Neuronal stem cell (in vitro differentiated cells): Measurements from ENCODE around the gene CD4.

Experiments used
- DNase-seq: peaks from one replicate; pipeline ENCODE4 v3.0.0-alpha.2; 2013; ENCODE audit warnings: low spot score
- H2AFZ ChIP-seq: one replicate; pipeline ENCODE4 v1.6.1; 2013; ENCODE audit warnings: mild to moderate bottlenecking, low read length, inconsistent platforms
- H2AK5ac ChIP-seq: 2 replicates; pipeline ENCODE4 v1.6.1; 2013; ENCODE audit warnings: low read depth, mild to moderate bottlenecking, inconsistent platforms, low read length, moderate library complexity, mixed read lengths
- H2BK120ac ChIP-seq: 2 replicates; pipeline ENCODE4 v1.6.1; 2013; ENCODE audit warnings: low read depth, mild to moderate bottlenecking, inconsistent platforms, low read length, moderate library complexity, mixed read lengths
- H2BK12ac ChIP-seq: one replicate; pipeline ENCODE4 v1.6.1; 2013; ENCODE audit warnings: low read length, inconsistent platforms
- H2BK15ac ChIP-seq: 2 replicates; pipeline ENCODE4 v1.6.1; 2013; ENCODE audit warnings: mild to moderate bottlenecking, low read length, inconsistent platforms, mixed read lengths
- H2BK5ac ChIP-seq: one replicate; pipeline ENCODE4 v1.6.1; 2013; ENCODE audit warnings: inconsistent platforms, mild to moderate bottlenecking, low read length, moderate library complexity
- H3K14ac ChIP-seq: one replicate; pipeline ENCODE4 v1.6.1; 2013; ENCODE audit warnings: low read length, inconsistent platforms
- H3K18ac ChIP-seq: 2 replicates; pipeline ENCODE4 v1.6.1; 2013; ENCODE audit warnings: low read length, inconsistent platforms
- H3K23ac ChIP-seq: 2 replicates; pipeline ENCODE4 v1.6.1; 2013; ENCODE audit warnings: low read depth, mild to moderate bottlenecking, mixed read lengths, low read length, inconsistent platforms; ENCODE audit not compliant: poor library complexity
- H3K27ac ChIP-seq: replicated peaks from 3 replicates; pipeline ENCODE4 v1.5.1; 2013; ENCODE audit warnings: low read length, inconsistent platforms
- H3K27me3 ChIP-seq, 3 experiments: 2 replicates each; pipeline ENCODE4 v1.6.1; 2013; ENCODE audit warnings: low read length in 3 of 3, mild to moderate bottlenecking in 2 of 3, inconsistent platforms in 1 of 3, low read depth in 1 of 3, mixed read lengths in 1 of 3, moderate library complexity in 1 of 3; ENCODE audit not compliant: control insufficient read depth in 3 of 3, insufficient read depth in 3 of 3
- H3K36me3 ChIP-seq, 2 donors: replicated peaks in 1 of 2; 2 replicates each; pipeline ENCODE4 v1.6.1; 2013; ENCODE audit warnings: low read length in 2 of 2; ENCODE audit not compliant: control insufficient read depth in 2 of 2, insufficient read depth in 2 of 2
- H3K4ac ChIP-seq: 2 replicates; pipeline ENCODE4 v1.6.1; 2013; ENCODE audit warnings: inconsistent platforms, mild to moderate bottlenecking, low read length, moderate library complexity
- H3K4me1 ChIP-seq, 2 donors: 1 replicate in 1 of 2; 2 replicates in 1 of 2; pipeline ENCODE4 v1.6.1; 2013; ENCODE audit warnings: low read length in 2 of 2, low read depth in 1 of 2; ENCODE audit not compliant: control insufficient read depth in 2 of 2, insufficient read depth in 1 of 2
- H3K4me2 ChIP-seq: one replicate; pipeline ENCODE4 v1.6.1; 2013; ENCODE audit warnings: mild to moderate bottlenecking, low read length, inconsistent platforms; ENCODE audit not compliant: insufficient read depth, poor library complexity, severe bottlenecking
- H3K4me3 ChIP-seq, 2 donors: 2 replicates each; pipeline ENCODE4 v1.5.1; 2013; ENCODE audit warnings: low read length in 2 of 2, mild to moderate bottlenecking in 2 of 2, inconsistent platforms in 1 of 2, moderate library complexity in 1 of 2
- H3K79me1 ChIP-seq: one replicate; pipeline ENCODE4 v1.6.1; 2013; ENCODE audit warnings: low read depth, mild to moderate bottlenecking, inconsistent platforms, low read length, moderate library complexity
- H3K9ac ChIP-seq: one replicate; pipeline ENCODE4 v1.6.1; 2013; ENCODE audit warnings: mild to moderate bottlenecking, low read depth, low read length, inconsistent platforms; ENCODE audit not compliant: poor library complexity
- H3K9me3 ChIP-seq, 2 donors: replicated peaks in 1 of 2; 2 replicates each; pipeline versions ENCODE3 to v1.6.1; 2013; ENCODE audit warnings: low read length in 2 of 2, mild to moderate bottlenecking in 2 of 2, inconsistent platforms in 1 of 2, low read depth in 1 of 2, mixed read lengths in 1 of 2, moderate library complexity in 1 of 2; ENCODE audit not compliant: control insufficient read depth in 2 of 2, insufficient read depth in 1 of 2
- H4K8ac ChIP-seq: one replicate; pipeline ENCODE4 v1.6.1; 2013; ENCODE audit warnings: low read depth, mild to moderate bottlenecking, inconsistent platforms, low read length, moderate library complexity
- H4K91ac ChIP-seq: one replicate; pipeline ENCODE4 v1.6.1; 2013; ENCODE audit warnings: low read length, low read depth, mild to moderate bottlenecking, inconsistent platforms; ENCODE audit not compliant: poor library complexity
- WGBS, 2 donors: extraction: QIAGEN DNeasy Blood & Tissue Kit; methylation state at CpG; one replicate each; pipeline ENCODE4 v1.1.7; 2013; ENCODE audit warnings: missing lambda C conversion rate in 2 of 2, mixed read lengths in 1 of 2; ENCODE audit not compliant: insufficient read length in 2 of 2, insufficient replicate concordance in 1 of 2; ENCODE audit errors: extremely low coverage in 2 of 2; 5-methylcytosine and 5-hydroxymethylcytosine counted together

The CD4 gene

DNA sequence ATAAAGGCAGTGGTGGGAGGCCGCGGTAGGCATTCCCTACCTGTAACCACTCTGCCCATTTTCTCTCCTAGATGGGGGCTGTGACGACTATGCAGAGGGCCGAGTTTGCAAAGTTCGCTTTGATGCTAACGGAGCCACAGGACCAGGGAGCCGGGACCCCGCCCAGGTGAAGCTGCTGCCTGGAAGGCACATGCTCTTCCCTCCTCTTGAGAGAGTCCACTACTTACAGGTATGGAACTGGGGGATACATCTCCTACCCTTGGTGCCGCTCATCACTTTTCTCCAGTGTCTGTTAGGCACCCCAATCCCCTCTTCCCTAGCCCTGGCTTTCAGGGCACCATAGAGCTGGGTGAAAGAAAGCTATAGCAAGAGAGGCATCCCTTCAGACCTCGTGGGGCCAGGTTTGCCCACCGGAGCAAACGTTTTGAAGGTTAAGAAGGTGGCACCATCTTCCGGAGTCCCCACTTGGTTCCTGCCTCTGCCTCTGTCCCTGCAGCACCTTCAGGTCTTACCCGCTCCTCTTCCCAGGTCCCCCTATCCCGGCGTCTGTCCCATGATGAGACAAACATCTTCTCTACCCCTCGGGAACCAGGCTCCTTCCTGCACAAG lies 36.9 kb downstream of the CD4 start:
- H3K23ac ChIP-seq: no peak overlapping the region
- H3K4me2 ChIP-seq: no peak overlapping the region
- H3K14ac ChIP-seq: no peak overlapping the region
- peak overlapping the region; percentile 75 for H2BK5ac ChIP-seq
- H3K4me3 ChIP-seq: no peak overlapping the region
- DNase-seq: no peak
- no peak overlapping the region for H3K4ac ChIP-seq
- H3K9ac ChIP-seq: no peak overlapping the region
- no peak overlapping the region for H3K18ac ChIP-seq
- H2BK120ac ChIP-seq: peak overlapping the region; percentile 77
- peaks cover 31% of the 10 kb centered on the region for H3K79me1 ChIP-seq
- no peak overlapping the region for H4K8ac ChIP-seq
- no peak overlapping the region for H3K27ac ChIP-seq
- H3K27me3 ChIP-seq: no peaks in the 10 kb centered on the region
- WGBS, 2 donors: no CpG with 5 or more reads among the region's 17 CpGs
- peaks cover 16 to 18% of the 10 kb centered on the region in 2 donors for H3K36me3 ChIP-seq
- H2AK5ac ChIP-seq: peak overlapping the region; percentile 96
- H2BK15ac ChIP-seq: peak overlapping the region; percentile 82
- peak overlapping the region; percentile 57 for H4K91ac ChIP-seq
- H3K4me1 ChIP-seq: peaks cover 21 to 34% of the 10 kb centered on the region in 2 donors
- no peak overlapping the region for H2AFZ ChIP-seq
- peaks cover 0 to 3% of the 10 kb centered on the region in 2 donors for H3K9me3 ChIP-seq
- H2BK12ac ChIP-seq: no peak overlapping the region

DNA sequence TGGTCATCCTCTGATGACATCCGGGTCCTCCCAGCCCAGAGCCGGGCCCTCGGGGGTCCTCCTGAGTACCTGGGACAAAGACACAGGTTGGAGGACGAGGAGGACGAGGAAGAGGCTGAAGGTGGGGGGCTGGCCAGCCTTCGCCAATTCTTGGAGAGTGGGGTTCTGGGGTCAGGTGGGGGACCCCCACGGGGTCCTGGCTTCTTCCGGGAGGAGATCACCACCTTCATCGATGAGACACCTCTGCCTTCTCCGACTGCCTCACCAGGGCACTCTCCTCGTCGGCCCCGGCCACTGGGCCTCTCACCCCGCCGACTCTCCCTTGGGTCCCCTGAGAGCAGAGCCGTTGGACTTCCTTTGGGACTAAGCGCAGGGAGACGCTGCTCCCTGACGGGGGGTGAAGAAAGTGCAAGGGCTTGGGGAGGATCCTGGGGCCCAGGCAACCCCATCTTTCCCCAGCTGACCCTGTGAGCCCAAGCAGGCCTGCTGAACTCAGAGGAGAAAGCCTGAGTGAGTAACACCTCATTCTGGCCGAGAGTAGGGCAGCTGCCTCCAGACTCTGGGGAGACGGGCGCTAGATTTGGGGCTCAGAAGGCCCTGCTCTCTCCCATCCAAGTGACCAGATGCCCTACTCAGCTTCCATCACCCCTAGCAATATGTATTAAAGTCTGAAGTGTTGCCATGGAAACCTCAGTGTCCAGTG lies 37.6 kb downstream of the CD4 start:
- Histone ChIP-seq H3K18ac (peak overlapping the region; percentile 63), H4K91ac (no peak overlapping the region), H2AK5ac (peak overlapping the region; percentile 96), H2BK5ac (peak overlapping the region; percentile 75), H4K8ac (no peak overlapping the region), H3K27ac (peak overlapping the region; percentile 83), H3K27me3 (no peaks in the 10 kb centered on the region), H2BK12ac (peak overlapping the region; percentile 75), H3K4me1 (peaks cover 20 to 33% of the 10 kb centered on the region in 2 donors), H2AFZ (no peak overlapping the region), H3K23ac (no peak overlapping the region), H3K4me3 (no peak overlapping the region), H3K14ac (no peak overlapping the region), H3K9ac (peak overlapping the region; percentile 64), H3K79me1 (peaks cover 36% of the 10 kb centered on the region), H3K4ac (peak overlapping the region; percentile 71), H3K9me3 (peaks cover 0 to 3% of the 10 kb centered on the region in 2 donors), H2BK15ac (peak overlapping the region; percentile 82), H3K36me3 (peaks cover 23 to 25% of the 10 kb centered on the region in 2 donors), H3K4me2 (peak overlapping the region; percentile 38), H2BK120ac (no peak overlapping the region)
- no peak for DNase-seq
- no CpG with 5 or more reads among the region's 22 CpGs for WGBS, 2 donors

DNA sequence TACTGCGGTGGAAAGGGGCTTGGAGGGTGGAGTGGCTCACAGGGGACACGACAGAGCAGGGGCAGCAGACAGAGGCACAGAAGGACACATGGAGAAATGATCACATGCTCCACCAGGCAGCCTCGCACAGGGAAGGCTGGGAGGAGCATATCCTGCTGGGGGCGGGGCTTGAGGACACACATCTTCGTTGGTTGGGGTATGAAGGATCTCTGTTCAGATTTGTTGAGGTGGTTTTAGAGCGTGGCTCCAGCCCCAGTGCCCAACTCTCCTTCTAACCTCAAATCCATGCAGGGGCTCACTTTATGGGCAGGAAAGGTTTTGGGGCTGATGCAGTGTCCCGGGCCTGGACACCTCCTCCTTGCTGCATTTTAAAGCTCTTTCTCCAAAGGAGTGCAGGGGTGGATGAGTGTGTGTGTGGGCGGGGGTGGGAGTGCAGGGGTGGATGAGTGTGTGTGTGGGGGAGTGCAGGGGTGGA lies 38.1 kb downstream of the CD4 start:
- Histone ChIP-seq H4K8ac (no peak overlapping the region), H2BK12ac (peak overlapping the region; percentile 75), H3K27ac (peak overlapping the region; percentile 83), H3K79me1 (peaks cover 36% of the 10 kb centered on the region), H3K4ac (peak overlapping the region; percentile 71), H2BK15ac (peak overlapping the region; percentile 82), H2AK5ac (peak overlapping the region; percentile 96), H3K9me3 (peaks cover 0 to 3% of the 10 kb centered on the region in 2 donors), H2BK5ac (no peak overlapping the region), H2BK120ac (no peak overlapping the region), H2AFZ (peak overlapping the region; percentile 60), H3K23ac (no peak overlapping the region), H3K9ac (no peak overlapping the region), H3K36me3 (peaks cover 29% of the 10 kb centered on the region in 2 donors), H4K91ac (no peak overlapping the region), H3K4me3 (peak overlapping the region in 1 of 2 donors; percentile 25), H3K4me1 (peaks cover 16 to 28% of the 10 kb centered on the region in 2 donors), H3K14ac (no peak overlapping the region), H3K27me3 (no peaks in the 10 kb centered on the region), H3K4me2 (peak overlapping the region; percentile 38), H3K18ac (peak overlapping the region; percentile 63)
- WGBS, 2 donors: no CpG with 5 or more reads among the region's 8 CpGs
- DNase-seq: peak; percentile 83
